T-helper 2 cell (primary cell): ENCODE results near the gene CERS6.

ENCODE experiments used
- DNase-seq, 5 experiments: peaks; one replicate each; pipeline versions ENCODE4 v3.0.0 to v3.0.0-alpha.2; 2012 to 2022

The CERS6 gene

DNA sequence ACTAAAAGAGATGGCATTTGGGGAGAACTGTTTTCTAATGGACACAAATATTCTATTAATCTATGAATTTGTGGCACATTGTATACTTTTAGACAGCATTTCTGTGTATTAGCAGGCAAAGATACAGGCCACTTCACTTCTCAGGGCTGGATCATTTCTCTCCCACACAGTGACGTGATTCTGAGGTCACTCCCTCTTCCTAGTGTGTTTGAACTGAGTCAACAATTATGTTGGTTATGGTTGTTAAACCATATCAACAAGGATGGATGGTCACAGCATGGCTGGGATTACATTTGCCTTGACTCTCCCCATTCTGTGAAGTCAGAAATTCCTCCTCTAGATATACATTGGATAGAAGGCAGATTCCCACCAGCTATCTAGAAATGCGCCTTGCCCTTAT lies 358.0 kb downstream of the CERS6 start:
- DNase-seq, result no peak

DNA sequence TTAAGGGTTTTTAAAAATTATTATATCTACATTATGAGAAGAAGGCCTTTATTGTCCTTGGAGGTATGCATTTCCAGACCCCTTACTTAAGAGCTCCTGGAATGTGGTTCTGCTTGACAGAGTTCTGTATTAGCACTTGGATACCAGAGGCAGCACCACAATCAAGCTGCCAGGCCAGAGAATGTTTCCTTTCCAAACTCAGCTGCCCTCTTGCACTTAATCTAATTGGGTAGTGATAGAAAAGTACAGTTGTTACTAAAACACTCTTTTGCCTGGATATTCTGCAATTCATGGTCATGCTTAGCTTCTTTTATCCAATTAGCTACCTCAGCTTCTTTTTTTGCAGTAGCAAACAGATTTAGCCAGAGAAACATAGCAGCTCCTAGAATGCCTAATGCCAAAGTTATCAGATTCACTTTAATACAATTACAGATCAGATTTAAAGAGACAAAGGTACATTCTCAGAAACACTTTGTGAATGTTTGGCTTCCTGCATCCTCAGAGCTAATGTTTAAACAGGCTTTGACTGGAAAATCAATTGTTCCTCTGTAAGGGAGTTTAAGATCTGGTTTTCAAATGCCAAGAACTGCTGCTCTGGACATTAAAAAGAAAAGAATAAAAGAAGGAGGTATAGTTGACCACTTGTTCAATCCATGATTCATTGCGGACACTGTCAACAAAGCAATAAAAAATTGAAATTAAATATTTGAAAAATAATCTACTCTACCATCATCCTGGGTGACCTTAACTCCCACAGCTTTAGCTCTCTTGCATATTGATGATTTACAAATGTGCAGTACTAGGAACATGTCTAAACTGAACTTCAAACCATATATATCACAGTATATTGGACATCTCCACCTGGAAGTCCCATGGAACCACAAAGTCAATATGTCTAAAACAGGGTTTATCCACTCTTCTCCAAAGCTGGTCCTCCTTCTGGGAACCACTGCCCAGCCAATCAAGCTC lies 359.2 kb downstream of the CERS6 start:
- no peak for DNase-seq

DNA sequence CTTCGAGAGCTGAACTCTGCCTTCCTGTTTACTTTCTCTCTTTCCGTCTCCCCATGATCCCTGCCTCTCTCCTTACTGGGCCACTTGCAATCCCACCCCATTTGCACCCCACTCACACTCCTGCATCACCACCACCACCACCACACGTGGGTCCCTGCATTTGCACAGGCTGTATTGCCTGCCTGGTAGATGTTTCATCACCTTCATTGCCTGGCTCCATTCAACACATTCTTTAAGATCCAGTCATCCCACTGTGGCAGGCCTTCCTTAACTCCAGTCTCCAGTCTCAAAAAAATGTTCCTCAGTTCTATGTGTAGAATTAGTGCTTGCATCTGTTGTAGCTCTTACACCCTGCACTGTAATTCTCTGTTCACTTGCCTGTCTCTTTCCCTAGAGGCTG lies 360.3 kb downstream of the CERS6 start:
- no peak for DNase-seq

DNA sequence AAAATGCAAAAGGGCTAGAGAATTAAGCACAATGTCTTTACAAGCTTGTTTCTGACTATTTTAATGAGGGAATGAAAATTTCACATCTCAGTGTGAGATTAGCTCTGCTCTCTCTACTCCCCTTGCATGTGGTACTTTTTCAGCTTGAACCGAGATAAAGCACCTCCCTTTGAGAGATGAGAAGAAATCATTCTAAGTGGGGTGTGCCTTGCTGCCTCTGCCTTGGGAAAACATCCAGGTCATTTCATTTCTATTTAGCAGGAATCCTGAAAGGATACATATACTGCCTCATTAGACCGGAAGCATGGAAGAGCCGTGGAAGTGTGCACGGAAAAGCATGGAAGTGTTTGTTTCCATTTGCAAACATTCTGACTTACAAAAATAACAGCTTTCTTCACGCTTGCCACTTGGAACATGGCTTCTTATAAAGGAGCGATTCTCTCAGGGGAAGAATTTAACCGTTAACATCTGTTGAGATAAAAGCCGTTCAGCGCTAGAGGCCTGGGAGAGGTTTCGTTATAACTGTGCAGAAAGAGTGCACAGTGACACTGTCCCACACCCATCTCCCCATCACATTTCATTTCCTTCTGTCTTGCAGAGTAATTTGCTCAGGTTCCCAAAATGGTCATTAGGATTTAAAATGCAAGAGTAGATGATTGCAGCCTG lies 363.1 kb downstream of the CERS6 start:
- DNase-seq, result peak in 1 of 5 experiments; percentile 46

DNA sequence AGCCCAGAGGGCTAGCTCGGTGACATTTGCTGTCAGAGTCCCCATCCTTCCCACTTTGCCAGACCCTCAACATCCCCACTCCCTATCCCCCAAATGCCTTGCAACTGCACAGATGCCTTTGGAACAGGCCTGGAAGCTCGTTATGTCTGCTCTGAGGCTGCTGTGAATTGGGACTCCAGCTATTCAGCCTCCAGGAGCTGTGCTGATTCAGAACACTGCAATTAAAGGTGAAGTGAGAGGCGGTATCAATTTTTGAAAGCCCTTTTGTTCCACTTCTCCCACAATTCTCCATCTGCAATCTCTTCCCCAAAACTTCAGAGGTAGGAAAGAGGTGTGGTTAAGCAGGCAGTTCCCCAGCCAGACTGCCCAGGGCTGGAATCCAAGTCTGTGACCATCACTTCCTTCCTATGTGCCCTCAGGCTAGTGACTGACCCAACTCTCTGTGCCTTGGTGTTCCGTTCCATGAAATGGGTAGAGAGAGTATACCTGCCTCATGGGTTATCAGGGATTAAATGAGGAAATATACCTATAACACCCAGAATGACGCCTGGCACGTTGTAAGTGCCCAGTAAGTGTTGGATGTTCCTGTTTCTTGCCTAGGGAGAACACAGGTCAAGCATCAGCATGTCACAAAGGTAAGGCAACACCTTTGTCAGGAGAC lies 363.9 kb downstream of the CERS6 start:
- DNase-seq, result no peak

DNA sequence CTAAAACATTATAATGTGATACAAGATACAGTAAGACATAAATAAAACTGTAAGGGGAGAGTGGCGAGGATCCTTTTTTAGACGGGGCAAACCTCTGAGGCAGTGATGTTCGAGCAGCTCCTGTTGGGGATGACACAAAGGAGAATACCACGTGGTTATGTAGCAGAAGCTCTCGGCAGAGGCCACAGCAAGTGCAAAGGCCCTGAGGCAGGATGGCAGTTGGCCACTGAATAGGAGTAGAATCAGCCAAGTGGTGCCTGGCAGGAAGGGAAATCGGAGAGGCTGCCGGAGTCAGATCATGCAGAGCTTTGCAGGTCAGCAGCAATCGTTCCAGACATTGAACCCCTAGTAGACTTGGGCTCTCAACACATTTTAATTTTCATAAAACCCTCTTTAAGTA lies 365.5 kb downstream of the CERS6 start:
- no peak for DNase-seq

DNA sequence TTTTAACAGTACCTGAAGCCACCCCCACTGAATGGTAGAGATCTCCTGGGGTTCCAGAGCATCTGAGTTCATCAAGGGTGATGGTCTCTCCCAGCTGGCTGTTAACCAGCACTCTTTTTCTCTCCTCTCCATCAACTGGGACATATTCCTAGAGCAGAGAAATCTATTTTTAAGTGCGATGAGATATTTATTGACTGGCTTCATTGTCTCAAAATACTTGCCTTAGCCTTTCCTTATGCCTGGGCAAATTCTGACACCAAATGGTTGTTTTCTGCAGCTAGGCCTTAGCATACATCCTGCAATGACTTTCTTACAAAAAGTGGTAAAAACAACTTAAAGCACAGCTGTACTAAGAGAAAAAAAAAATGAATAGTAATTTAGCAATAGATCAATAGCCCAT lies 365.9 kb downstream of the CERS6 start:
- no peak for DNase-seq
